ENCODE measurements around the gene KIRREL1.

KIRREL1 gene

DNA sequence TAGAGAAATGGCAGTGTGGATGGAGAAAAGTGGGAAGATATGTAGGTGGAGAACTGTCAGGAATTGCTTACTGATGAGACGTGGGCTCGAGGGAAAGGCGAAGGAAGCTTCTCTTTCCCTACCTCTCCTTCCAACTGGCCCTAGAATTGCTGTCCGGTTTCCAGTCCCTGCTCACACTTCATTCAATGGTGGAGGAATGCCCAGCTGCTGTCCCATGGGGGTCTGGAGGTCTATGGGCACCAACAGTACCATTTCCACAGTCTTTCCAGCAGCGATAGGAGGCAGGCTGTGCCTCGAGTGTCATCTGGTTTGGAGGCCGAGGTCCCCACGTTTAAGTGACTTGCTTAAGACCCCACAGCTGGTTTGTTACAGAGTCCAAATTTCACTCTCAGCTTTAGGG, 155.7 kb downstream of the KIRREL1 start:
- no peak for DNase-seq

All from SHP77 treated with DMSO at 0.1 percent for 48 hours (cell line).